ENCODE measurements around the gene ESPL1. TPM values are rescaled to one million over a fixed set of nuclear protein-coding genes. Genes with fewer than 3 reads are reported as not detected.

The ESPL1 gene
- 8.4 TPM for total RNA-seq (ENCODE audit: insufficient read depth, low replicate concordance)

GRCh38 chr12:53267999-53268629, at the start of gene ESPL1:
ESPL1 (plus strand) TSS chr12:53268299; CDS start chr12:53268767, 468 bp downstream.
- peak; percentile 83 for DNase-seq (ENCODE audit: low spot score)

GRCh38 chr12:53218551-53219291, 49.4 kb upstream of the ESPL1 start:
- peak; percentile 64 for DNase-seq (ENCODE audit: low spot score)

GRCh38 chr12:53219292-53219955, 48.7 kb upstream of the ESPL1 start:
- peak; percentile 66 for DNase-seq (ENCODE audit: low spot score)

- peak; percentile 94 for DNase-seq (ENCODE audit: low spot score)
Observed at GRCh38 chr12:53219956-53220693, 48.0 kb upstream of the ESPL1 start.

GRCh38 chr12:53220694-53221202, 47.4 kb upstream of the ESPL1 start:
- peak; percentile 96 for DNase-seq (ENCODE audit: low spot score)

- peak; percentile 83 for DNase-seq (ENCODE audit: low spot score)
Observed at GRCh38 chr12:53221203-53222080, 46.7 kb upstream of the ESPL1 start.

GRCh38 chr12:53222170-53222721, 45.9 kb upstream of the ESPL1 start:
- DNase-seq (ENCODE audit: low spot score), result no peak

- no peak for DNase-seq (ENCODE audit: low spot score)
Observed at GRCh38 chr12:53222806-53223261, 45.3 kb upstream of the ESPL1 start.

- DNase-seq (ENCODE audit: low spot score), result peak; percentile 89
Observed at GRCh38 chr12:53223389-53224060, 44.6 kb upstream of the ESPL1 start.

GRCh38 chr12:53224061-53224896, 43.8 kb upstream of the ESPL1 start:
- peak; percentile 72 for DNase-seq (ENCODE audit: low spot score)

GRCh38 chr12:53224897-53225634, 43.0 kb upstream of the ESPL1 start:
- DNase-seq (ENCODE audit: low spot score), result peak; percentile 69

GRCh38 chr12:53225635-53226424, 42.3 kb upstream of the ESPL1 start:
- DNase-seq (ENCODE audit: low spot score), result peak; percentile 92

GRCh38 chr12:53226815-53227214, 41.3 kb upstream of the ESPL1 start:
- DNase-seq (ENCODE audit: low spot score), result no peak

GRCh38 chr12:53227341-53227740, 40.8 kb upstream of the ESPL1 start:
- no peak for DNase-seq (ENCODE audit: low spot score)

GRCh38 chr12:53227836-53228235, 40.3 kb upstream of the ESPL1 start:
- DNase-seq (ENCODE audit: low spot score), result no peak

GRCh38 chr12:53229454-53229853, 38.6 kb upstream of the ESPL1 start:
- DNase-seq (ENCODE audit: low spot score), result no peak

All from umbilical cord (tissue), 2 donors.